HG02678 (cell line): ENCODE data around the gene CACYBP.

Source experiments
- ATAC-seq: cut with Tn5 transposase; IDR thresholded peaks from one replicate; pipeline ENCODE4 v1.9.1; 2021; ENCODE audit warnings: mild to moderate bottlenecking, moderate library complexity; ENCODE audit not compliant: unreplicated experiment

The CACYBP gene, protein sequence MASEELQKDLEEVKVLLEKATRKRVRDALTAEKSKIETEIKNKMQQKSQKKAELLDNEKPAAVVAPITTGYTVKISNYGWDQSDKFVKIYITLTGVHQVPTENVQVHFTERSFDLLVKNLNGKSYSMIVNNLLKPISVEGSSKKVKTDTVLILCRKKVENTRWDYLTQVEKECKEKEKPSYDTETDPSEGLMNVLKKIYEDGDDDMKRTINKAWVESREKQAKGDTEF

DNA sequence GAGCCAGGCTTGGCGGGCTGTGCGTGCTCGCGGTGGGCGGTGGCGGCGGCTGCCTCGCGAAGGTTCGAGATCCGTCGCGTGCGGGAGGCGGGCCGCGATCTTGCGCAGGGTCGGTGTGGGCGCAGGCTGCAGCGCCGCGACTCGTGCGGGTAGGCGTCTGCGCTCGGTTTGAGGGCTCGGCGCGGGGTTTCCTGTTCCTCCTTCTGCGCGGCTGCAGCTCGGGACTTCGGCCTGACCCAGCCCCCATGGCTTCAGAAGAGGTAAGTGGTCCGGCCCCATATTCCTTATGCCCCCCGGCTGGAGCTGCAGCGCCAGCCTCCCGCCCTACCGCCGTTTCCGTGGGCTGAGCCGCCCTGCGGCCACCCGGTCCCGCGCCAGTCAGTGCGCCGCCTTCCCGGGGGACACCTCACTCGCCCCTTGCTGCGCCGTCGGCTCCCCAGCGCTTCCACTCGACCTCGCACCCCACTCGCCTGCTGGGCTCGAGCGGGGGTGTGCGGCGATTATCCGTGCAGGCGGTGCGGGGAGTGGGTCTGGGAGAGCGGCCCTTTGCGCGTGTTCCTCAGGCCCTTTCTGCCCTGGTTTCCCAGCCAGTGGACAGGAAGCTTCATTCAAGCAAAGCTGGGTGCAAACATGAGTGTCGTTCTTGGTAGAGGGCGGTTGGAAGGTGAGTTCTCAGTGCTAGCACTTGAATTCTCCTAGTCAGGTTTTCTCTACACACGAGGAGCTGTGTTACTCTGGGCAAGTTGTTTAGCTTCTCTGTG, at the start of gene CACYBP:
TSS of gene CACYBP (plus strand) at position 12 of the 761 bp plus-strand sequence. CDS start at position 246, 234 bp downstream.
- peak; percentile 4 for ATAC-seq

DNA sequence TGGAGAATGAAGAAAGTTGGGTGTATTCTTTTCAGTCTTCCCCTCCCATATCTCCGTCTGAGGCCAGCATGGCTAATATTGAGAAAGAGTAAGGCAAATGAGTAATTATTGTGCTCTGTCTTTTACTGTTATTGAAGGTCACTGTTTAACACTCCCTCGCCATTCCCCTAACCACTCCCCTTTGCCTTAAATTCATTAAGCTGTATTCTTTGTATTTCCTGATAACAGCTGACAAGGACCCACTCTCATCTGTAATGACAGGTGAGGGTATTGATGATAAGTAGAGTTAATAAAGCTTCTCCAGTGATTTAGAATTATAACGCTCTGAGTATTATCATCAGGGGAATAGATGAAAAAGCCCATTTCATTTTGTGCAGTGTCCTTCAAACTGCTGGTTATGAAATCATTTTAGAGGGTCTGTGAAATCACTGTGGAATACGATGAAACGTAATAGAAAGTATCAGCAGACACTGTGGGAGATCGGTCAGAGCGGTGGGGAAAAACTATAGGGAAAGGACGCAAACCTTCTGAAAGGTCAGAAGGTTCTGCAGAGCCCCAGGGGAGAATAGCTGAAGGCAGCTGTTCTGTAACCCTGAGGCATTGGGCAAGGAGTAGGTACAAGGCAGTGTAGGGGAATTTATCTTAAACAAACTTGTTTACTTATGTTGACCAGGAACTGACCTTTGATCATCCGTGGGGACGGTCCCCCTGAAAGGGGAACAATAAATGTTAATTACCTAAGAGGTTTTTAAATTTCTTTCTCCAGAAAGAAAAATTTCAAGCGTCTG, 46.3 kb upstream of the CACYBP start:
- peak; percentile 48 for ATAC-seq

DNA sequence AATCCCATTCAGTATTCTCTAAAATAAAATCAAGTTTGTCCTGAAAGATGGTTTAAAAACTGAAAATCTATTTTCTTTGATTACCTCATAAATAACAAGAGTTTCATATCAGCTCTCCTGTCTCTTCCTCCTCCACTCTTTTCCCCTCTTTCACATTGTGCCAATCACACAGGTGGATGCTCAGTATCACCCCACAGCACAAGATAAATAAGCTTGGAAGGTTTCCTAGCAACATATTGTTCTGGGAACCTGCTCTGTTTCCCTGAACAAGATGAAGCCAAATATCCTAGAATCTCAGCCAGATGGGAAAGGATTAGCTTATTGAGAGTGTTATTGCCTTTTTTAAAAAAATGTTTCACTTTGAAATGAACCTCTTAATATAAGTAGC, 45.7 kb upstream of the CACYBP start:
- ATAC-seq, result peak; percentile 19

DNA sequence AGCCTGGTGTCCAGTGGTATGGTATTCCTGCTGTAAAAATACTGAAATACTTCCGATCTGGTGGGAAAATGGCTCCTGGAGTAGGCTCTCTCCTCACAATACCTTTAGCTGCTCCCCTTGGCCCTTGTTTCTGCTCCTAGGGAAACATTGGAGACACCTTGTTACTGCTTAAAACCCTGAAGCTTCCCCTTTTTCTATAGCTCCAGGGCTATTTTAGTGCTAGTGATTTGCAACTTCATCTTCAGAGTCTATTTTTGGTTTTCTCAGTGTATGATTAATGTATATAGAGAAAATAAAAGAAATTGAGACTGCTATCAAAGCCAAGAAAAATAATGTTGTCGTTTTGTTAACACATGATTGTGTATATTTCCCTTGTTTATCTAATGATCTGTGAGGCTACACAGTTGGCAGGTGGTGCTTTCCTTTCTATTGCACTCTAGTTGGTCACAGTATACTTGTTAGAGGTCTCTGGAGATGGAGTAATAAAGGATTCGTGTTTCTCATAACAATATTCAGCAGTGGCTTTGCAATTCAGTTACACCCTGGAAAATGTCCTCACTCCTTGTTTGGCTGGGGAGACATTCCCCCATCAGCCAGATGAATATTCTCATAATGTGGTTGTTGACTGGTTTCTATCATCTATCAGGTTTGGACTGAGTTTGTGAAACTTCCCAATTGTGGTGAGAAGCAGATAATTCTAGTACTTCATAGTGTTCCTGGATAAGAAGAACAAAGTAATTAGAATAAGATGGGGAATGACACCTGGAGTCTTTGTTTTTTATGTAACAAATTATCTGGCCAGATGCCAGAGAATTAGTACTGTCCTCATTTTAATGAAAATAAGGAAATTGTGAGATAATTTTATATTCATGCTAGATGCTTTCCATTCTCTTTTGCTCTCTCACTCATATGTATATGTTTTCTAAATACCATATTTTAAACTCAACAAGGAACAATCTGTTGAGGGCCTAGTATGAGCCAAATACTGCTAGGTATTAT, 44.8 kb upstream of the CACYBP start:
- ATAC-seq, result no peak

DNA sequence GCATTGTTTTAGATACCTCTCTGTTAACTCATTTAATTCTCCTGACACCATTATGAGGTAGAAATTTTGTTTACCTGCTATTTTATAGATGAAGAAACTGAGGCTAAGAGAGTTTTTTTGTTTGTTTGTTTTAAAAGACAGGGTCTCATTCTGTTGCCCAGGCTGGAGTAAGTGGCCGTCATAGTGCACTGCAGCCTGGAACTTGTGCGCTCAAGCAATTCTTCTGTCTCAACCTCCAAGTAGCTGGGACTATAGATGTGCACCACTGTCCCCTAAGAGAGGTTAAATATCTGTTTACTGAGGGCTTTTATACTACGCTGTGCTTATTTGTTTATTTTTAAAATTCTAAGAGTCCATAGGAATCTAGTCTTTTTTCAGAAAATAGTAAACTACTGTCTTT, 43.7 kb upstream of the CACYBP start:
- no peak for ATAC-seq

DNA sequence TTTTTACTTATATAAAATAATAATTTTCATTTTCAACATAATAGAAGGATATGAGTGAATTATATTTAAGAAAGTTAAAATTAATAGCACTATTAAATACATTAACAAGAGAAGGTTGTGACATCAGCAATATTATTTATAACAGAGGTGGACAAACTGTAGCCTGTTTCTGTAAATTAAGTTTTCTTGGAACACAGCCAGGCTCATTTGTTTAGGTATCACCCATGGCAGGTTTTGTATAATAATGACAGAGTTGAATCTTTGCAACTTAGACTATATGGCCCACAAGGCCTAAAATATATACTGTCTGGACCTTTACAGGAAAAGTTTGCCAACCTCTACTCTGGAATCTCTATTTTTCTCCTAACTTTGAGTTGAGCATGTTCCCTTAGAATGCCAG, 42.8 kb upstream of the CACYBP start:
- ATAC-seq, result no peak

DNA sequence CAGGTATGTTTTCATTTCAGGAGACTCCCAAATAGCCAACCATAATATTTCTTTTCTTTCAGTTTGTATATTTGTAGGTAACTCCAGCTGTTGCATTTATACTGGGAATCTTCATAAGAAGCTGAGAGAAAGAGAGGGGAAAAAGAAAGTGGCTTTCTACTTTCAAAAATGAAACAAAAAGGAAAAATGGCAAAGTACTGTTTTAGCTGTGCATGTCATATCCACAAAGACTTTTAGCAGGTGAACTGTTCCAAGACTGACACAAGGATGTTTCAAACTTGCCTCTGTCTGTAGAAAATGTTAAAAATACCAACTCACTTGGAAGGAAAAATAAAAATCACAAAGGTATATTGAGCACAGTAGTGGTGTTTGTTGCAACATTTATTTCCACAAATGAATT, 41.9 kb upstream of the CACYBP start:
- ATAC-seq, result no peak

DNA sequence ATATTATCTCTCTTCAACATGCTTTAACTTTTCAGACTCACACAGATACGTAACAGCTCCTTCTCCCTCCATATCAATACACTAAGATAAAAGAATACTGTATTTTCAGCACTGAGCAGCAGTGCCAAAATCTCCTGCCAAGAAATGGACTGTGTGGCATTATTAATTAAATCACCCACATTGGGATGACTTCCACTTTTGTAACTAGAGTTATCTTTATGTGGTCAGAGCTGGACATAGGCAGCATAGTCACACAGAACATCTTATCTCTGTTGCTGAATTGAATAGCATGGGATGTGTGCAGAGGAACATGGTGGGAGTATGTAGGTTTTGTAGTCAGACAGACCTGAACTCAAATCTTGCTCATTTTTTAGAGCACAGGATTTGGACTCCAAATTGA, 41.4 kb upstream of the CACYBP start:
- ATAC-seq, result no peak

DNA sequence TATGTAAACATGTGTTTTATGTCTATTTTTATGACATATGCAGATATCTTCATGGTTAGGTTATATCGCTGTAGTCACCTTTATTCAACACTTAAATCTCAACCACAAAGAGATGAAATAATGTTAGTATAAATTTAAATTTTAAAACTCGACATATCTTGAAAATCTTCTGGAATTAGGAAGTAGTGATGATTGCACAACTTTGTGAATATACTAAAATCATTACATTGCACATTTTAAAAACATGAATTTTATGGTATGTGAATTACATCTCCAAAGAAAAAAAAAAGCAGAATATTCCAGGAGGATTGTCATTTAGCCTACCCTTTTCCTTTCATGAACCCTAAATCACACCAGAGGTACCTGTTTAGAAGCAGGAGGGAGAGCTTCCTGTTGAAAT, 39.4 kb upstream of the CACYBP start:
- no peak for ATAC-seq

DNA sequence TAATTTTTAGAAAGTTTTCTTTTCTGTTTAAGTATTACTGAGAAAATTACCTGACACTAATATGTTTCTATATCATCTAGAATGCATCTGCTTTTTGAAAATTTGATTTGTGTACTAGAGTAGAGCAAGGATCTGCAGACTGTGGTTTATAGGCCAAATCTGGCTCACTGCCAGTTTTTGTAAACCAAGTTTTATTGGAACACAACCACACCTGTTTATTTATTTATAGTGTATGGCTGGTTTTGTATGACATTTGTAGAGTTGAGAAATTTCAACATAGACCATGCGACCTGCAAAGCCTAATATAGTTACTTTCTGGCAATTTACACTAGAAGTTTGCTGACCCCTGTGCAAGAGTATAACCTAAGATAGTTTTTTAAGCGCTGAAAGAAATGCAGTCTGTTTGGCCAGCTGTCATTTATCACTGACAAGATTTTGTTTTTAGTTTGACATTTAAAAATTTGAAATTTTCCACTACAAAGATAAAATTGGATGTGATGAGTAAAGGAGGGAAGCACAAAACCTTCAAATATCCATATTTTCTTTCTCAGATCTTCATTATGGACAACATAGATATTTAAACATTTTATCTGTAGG, 36.1 kb upstream of the CACYBP start:
- no peak for ATAC-seq

DNA sequence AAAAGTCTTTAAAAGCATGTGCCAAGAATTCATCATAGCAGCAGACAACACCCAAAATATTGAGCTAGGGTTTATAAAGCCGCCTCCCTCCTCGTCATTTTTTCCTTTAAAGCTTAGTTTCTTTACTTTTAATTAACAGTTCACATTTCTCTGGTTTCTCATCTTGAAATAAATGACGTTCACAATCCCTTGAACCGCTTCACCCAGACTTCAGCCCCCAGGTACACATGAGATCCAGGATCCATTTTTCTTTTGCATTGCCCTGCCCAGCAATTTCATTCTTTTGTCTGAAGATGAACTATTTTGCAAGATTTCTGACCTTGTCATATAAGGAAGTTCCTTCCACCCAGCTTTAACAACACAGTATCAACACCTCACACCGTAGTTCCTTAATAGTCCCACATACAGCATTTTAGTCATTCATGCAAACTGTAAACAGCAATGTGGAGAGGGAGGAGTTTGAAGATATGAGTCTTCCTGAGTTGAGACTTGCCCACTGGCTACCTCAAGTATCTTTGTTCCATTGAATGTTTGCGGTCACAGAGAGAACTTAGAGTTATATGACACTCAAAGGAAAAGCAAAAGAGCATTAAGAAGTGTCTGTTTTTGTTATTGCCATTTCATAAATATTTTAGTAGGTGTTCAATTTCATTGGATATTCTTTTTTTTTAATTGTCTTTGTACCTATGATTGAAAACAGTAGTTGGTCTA, 35.3 kb upstream of the CACYBP start:
- ATAC-seq, result no peak

DNA sequence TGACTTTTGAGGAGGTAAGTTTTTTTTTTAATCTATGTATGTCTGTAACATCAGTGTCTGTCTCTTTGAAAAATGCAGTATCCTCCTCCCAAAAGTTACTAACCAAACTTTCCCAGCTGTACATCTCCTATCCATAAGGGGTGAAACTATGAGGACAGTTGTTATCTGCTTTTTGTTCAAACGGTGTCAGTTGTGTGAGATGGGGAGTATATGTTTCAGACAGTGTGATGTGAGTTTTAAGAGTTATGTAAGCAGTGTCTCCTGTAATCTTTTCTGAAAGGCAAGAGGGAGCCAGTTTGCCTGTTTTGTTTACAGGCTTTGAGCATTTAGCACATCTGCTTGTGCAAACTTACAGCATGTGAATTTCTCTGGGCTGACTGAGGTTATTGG, 34.8 kb upstream of the CACYBP start:
- no peak for ATAC-seq

DNA sequence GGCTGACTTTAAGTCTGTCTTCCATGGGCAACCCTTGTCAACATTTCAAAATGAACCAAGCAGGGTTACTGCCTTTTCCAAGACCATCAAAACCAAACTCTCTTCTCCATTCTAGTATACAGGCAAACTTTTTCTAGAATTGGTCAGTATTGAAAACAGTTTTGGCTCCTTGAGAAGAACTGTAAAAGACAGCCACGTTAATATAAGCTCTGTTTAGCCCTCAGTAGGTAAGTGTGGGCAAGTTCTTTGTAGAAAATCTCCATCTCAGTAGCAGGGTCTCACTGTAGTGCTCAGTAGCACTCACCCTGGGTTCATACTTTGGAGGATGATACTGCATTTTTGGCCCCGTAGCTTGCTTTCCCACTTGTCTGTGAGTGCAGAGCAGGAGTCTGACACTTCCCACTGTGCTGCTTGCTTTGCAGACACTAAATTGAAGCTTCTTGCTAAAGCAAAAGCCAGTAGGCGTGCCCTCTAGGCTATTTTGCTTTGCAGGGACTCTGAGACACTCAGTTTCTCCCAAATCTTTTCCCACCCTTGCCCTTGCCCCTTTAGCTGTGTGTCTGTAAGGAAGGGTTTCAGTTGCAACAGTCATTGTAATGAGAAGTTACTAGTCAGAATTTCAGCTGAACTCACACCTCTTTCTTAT, 34.3 kb upstream of the CACYBP start:
- no peak for ATAC-seq

DNA sequence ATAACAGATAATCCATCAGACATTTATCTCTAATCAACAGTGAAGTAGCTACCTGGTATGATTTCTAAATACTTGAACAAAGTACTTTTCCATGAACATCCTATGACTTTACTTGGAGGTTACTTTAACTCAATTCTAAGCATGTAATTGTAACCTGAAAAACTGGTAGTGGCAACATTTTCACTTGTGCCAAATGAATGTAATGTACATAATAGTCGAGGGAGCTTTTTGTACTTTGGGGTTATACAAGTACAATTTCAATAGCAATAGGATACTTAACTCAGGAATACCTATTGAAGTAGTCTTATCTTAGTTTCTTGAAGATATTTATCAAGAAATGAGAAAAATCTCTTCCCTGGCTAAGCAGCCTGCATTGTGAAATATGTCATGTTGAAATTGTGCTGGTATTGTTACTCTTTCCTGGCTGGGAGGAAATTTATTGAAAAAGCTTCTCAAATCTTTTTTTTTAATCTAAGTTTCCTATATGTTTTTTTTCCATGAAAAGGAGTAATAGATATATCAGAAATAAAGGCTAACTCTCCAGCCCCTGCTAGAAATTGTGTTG, 33.7 kb upstream of the CACYBP start:
- no peak for ATAC-seq

DNA sequence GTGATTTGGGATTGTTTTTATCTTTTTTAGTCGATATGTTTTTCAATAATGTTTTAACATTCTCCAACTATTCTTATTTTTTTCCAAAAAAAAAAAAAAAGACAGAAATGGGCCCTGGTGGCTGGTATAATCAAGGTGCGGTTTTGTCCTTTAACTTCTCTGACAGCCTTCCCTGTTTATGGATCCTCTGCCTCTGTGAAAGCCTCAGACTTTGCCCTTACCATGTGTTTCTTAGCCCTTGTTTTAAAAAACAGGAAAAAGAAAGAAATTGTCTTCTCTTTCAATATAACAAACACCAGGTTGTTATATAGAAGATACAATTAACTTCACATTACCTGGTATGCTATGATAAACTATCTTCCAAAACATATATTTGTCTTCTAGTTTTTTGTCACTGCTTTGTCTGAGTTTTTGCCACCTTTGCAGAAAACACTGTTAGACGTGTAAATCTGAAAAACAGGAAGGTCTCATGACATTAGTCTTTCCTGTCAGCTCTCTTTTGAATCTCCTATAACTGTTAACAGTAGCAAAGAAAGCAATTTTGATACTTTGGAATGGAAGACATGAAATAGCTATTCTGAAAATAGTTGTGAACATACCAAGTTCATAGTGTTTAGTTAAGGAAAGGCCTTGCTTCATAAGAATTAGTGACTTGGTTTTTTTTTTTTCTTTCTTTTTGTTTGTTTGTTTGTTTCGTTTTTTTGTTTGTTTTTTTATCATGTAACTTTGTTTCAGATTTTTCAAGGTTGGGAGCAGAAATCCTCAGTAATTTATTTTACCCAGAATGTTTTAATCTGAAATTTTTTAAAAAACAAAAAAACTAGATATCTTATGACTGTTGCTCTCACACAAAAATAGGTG, 31.7 kb upstream of the CACYBP start:
- ATAC-seq, result no peak

DNA sequence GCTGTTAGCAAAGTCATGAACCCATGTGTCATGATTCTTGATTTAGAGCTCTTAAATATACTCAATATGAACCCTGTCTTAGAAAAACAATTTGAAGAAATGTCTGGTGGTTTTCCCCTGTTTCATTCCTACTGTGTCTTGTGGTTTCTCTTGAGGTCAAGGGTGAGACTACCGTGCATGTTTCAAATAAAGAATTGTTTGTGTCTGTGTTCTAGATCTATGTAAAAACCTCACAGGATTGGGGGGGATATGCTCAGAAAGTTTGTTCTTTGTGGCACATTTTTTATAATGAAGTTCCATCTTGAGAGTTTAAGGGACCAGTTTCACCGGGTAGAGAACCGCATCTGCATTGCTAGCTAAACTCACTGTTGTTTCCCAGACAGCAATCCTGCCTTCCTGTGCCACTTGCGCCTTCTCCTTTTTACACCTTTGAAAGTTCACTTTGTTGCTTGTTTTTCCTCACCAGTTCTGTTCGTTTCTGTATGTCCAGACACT, 30.9 kb upstream of the CACYBP start:
- ATAC-seq, result peak; percentile 78

DNA sequence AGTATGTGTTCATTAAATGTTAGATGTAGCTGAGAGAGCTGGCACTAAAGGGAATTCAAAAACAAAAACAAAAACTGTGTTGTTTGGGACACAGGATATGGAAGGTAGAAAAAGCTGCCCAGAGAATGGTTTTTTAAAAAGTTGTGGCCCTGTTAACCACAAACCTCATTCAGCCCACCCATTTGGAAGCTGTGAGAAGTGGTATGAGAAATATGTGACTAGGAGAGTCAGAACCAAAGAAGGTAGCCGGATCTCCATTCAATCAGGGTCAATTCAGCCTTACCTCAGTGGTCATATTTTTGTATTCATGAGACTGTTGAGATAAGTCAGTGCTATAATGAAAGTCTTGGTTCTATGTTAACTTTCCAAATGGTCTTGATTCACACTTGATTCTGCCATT, 29.8 kb upstream of the CACYBP start:
- peak; percentile 34 for ATAC-seq

DNA sequence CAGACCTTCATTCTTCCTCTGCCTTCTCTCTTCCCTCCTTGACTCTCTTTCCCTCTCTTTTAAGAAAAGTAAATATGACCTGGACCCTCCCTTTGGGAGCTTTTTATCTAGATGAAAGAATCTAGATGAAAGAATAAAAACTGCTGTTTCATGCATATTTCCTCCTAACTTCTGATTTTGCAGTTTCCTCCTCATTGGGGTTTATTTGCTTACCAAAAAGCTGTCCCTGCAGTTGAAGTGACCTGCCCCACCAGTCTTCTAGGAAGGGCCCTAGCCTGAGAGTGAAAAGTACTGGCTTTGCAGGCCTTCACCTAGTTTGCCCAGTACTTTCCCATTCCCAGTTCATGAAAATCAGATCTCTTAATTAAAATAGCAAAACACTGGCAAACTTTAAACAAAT, 28.3 kb upstream of the CACYBP start:
- no peak for ATAC-seq
